A549 treated with AZD9567 at 1 μM for 4 hours (cell line): Measurements from ENCODE around the gene MBD3L1. TPM values are rescaled to one million over a fixed set of nuclear protein-coding genes. Genes with fewer than 3 reads are reported as not detected.

Experiments
- total RNA-seq: library from RNA; stranded (reverse); fragments of 200-300 nt; extraction: Qiagen RNA extraction; gene quantifications from 5 replicates; pipeline ENCODE4 v1.2.3, GENCODE V29; 2022; ENCODE audit not compliant: insufficient read depth

MBD3L1 gene
- not detected in 5 replicates for total RNA-seq

DNA sequence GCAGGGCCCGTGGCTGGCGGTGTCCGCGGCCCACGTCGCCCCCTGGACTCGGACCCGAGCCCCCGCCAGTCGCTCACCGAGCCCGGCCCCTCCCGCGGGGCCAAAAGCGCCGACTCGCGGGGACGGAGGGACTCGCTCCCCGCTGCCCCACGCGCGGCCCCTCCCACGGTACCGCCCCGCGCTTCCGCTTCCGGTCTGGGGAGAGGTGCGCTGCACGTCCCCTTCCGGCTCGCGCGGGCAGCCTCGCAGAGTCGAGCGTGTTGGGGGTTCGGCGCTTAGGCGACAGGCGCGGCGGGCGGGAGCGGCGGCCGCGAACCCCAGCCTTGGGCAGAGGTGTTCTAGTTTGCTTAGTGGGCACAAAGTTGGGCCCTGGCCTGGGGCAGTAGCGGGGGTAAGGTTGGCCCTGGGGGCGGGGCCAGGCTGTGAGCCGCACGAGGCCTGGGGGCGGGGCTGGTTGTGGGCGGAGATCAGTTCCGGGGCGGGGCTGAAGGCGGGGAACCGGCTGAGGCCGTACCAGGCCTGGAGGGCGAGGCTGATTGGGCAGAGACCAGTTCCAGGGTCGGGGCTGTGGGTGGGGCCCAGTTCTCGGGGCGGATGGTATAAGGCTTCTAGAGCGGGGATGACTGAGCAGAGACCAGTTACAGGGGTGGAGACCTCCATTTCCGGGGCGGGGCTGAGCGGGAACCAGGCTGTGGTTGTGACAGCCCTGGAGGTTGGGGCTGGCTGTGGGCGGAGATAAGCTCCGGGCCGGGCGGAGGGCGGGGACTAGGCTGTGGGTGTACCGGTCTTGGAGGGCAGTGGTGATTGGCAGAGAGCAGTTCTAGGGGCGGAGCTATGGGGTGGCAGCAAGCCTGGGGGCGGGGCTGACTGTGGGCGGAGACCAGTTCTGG is at the start of gene MBD3L1, which contains the start of gene ZNF558:
Gene MBD3L1 (plus strand): TSS at position 246 of the 890 bp plus-strand sequence. CDS start 10,302 bp downstream, outside the sequence.
Gene ZNF558 (minus strand): TSS at position 173 of the 890 bp plus-strand sequence. CDS start 9,645 bp downstream, outside the sequence.

Other genes with a start within 250 kb of the MBD3L1 start
- 9.9 to 14.7 TPM (median 13.2 TPM) in 5 replicates for gene ADAMTS10, start 221.7 kb upstream of the MBD3L1 start, total RNA-seq
- gene NFILZ, start 201.7 kb upstream of the MBD3L1 start, total RNA-seq, result not detected in 5 replicates
- gene ACTL9, start 133.6 kb upstream of the MBD3L1 start, total RNA-seq, result not detected in 5 replicates
- not detected in 5 replicates for gene OR2Z1, start 110.7 kb upstream of the MBD3L1 start, total RNA-seq
- gene ZNF558, start 73 bp upstream of the MBD3L1 start, total RNA-seq, result 5.3 to 19.1 TPM (median 7.5 TPM) in 5 replicates
- 0.01 to 0.18 TPM (median 0.03 TPM) in 4 of 5 replicates, not detected in the other for gene MUC16, start 178.0 kb downstream of the MBD3L1 start, total RNA-seq